Lower leg skin (tissue), 4 donors: ENCODE measurements around the gene RFNG. TPM values are rescaled to one million over a fixed set of nuclear protein-coding genes. Genes with fewer than 3 reads are reported as not detected.
"Not testable (repeated sequence)": the region's sequence is repeated elsewhere in the genome, so short reads cannot be mapped to it uniquely, and the experiment has no call there.

Experiments used
- DNase-seq, 2 donors: peaks; one replicate each; pipeline ENCODE4 v3.0.0-alpha.2; 2019; ENCODE audit warnings: low spot score in 2 of 2
- H3K4me3 ChIP-seq: fragments of 200-600 bp; sonication (generic); 2 replicates; pipeline ENCODE4 v1.5.1; 2017; ENCODE audit warnings: mild to moderate bottlenecking, low read depth; ENCODE audit not compliant: poor library complexity, severe bottlenecking
- POLR2A ChIP-seq, 2 donors: fragments of 450-650 bp; IDR thresholded peaks; one replicate each; pipeline ENCODE4 v1.6.1; 2016 to 2017; ENCODE audit warnings: antibody characterized with exemption in 2 of 2, mild to moderate bottlenecking in 1 of 2, moderate library complexity in 1 of 2
- WGBS, 2 donors: methylation state at CpG; one replicate each; pipeline ENCODE4 v1.1.5; 2018; 5-methylcytosine and 5-hydroxymethylcytosine counted together
- intact Hi-C: fragments of 100-400 bp; cut with DNase I; formaldehyde crosslinking; loops from one replicate; pipeline ENCODE4 v1.15.0; 2023; ENCODE audit warnings: low total_unique reads
- total RNA-seq, 4 donors: library from RNA; depleted of rRNA; stranded (reverse); fragments of >200 nt; gene quantifications; one replicate each; pipeline ENCODE4 v1.1.0, GENCODE V29; 2016
- TF ChIP-seq, protein P1 (sequence below), 3 donors: fragments of 450-650 bp; IDR thresholded peaks; one replicate each; pipeline ENCODE4 v1.5.1; 2016; ENCODE audit warnings: antibody characterized with exemption in 3 of 3, mild to moderate bottlenecking in 3 of 3, moderate library complexity in 2 of 3

The RFNG gene
- total RNA-seq, 4 donors from 2014 or later, result 44.8 to 83.7 (median 50.9) TPM

DNA sequence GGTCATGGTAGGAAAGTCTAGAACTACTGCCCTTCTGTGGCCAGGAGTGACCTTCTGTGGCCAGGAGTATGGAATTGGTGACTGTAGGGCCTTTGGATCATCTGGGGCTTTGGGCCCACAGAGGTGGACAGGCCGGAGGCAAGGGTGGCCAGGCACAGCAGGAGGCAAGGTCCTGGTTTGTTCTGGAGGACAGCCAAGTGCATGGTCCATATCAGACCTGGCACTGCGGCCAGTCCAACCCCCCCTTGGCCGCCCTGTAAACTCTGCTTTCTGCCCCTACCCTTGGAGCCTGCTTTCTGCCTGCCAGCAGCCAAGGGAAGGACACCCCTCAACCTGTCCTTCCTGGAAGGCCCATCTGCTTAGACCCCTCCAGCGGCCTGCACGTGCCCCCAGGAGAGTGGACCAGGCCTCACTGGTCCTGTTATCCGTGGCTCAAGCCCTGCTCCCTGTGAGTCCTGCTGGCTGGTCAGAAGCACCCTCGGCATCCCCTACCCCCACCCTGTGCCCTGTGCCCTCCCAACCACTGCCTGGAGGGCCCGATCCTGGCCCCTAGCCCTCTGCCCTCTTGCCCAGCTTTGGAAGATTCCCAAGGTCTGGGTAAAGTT, 11.8 kb downstream of the RFNG start:
- intact Hi-C loops, result no loop called here

DNA sequence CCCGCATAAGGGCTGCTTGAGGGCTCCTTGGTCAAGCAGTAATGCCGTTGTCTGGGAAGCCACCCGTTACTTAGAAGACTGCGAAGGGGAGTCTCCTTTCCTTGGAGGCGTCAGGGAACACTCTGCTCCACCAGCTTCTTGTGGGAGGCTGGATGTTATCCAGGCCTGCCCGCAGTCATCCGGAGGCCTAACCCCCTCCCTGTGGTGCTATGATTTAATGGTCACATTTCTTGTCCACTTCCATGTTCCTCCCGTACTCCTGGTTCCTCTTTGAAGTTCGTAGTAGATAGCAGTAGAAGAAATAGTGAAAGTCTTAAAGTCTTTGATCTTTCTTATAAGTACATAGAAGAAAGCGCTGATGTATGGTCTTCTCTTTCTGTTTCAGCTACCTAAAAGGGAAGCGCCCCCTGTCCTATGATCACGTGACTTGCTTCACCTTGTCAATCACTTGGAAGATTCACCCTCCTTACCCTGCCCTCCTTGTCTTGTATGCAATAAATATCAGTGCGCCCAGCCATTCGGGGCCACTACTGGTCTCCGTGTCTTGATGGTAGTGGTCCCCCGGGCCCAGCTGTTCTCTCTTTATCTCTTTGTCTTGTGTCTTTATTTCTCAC, 12.7 kb downstream of the RFNG start:
- intact Hi-C loops, DNase-seq, H3K4me3 ChIP-seq: not testable (repeated sequence)
- 85% methylated on average over 16 of the region's 16 CpGs for WGBS, 2 donors

More for the DNA sequence above, 11.8 kb downstream of the RFNG start:
- no peak for DNase-seq
- WGBS, 2 donors, result 90 to 99% methylated on average over 7 to 8 of the region's 8 CpGs
- TF ChIP-seq POLR2A (IDR thresholded peaks at IDR 0.05), result no peak
- TF ChIP-seq, protein P1, sequence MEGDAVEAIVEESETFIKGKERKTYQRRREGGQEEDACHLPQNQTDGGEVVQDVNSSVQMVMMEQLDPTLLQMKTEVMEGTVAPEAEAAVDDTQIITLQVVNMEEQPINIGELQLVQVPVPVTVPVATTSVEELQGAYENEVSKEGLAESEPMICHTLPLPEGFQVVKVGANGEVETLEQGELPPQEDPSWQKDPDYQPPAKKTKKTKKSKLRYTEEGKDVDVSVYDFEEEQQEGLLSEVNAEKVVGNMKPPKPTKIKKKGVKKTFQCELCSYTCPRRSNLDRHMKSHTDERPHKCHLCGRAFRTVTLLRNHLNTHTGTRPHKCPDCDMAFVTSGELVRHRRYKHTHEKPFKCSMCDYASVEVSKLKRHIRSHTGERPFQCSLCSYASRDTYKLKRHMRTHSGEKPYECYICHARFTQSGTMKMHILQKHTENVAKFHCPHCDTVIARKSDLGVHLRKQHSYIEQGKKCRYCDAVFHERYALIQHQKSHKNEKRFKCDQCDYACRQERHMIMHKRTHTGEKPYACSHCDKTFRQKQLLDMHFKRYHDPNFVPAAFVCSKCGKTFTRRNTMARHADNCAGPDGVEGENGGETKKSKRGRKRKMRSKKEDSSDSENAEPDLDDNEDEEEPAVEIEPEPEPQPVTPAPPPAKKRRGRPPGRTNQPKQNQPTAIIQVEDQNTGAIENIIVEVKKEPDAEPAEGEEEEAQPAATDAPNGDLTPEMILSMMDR (IDR thresholded peaks at IDR 0.05), result no peak
- H3K4me3 ChIP-seq, result no peak overlapping the region

DNA sequence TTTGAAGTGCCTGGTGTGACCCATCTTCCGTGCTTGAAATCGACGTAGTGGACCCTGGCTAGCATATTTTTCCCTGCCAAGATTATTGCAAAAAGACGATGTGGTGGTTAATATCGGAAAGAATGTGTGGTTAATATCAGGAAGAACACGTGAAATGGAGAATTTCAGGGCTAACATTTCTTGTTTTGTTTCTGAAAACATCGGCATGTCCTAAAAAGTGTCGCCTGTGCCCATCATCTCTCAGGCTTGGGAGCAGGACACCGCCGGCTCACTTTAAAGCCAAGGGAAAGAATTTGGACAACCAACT, 13.8 kb downstream of the RFNG start:
- WGBS, 2 donors, result 4% methylated on average over 10 of the region's 10 CpGs
- no peak for DNase-seq
- intact Hi-C loops, result no loop called here
- no peak for TF ChIP-seq POLR2A (IDR thresholded peaks at IDR 0.05)
- TF ChIP-seq, protein P1 (IDR thresholded peaks at IDR 0.05), result no peak
- H3K4me3 ChIP-seq, result no peak overlapping the region

DNA sequence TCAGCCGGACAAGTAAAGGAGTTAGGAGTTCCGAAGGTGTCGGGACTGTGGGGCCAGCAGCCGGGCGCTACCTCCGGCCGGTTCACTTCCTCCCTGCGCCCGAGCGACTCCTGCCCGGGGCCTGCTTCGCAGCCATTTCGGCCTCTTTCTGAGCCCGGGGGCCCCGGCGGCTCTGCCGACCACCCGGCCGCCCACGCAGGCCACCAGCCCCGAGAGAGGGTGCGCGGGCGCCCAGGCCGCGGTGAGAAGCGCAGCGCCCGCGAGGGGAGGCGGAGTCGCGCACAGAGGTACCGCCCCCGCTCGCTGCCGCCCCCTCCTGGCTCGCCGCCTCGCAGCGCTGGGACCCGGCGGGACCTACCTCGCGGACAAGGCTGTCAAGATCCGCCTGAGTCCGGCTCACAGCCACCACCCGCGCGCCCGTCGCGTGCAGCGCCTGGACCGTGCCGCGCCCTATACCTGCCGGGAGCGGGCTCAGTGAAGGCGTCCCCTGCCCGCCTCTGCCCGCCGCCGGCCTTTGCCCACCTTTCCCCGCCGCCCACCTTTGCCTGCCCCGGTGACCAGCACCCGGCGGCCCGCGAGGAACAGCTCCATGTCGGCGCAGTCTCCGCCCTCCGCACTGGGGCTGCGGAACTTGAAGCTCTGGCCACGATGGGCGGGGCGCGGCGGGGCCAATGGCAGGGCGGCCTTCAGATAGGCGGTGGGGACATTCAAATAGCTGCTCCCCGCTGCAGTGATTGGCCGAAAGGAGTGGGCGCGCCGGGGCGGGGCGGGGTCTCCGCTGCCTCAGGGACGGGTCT, 14.3 kb downstream of the RFNG start, which contains the start of gene DCXR:
Gene DCXR, minus strand, starts transcription at position 606 of the 797 bp plus-strand sequence. Its CDS starts 15 bp downstream, at position 591.
- peak within 1 kb of the TSS; percentile 34 for H3K4me3 ChIP-seq
- peak in 1 of 2 donors; percentile 79 for TF ChIP-seq POLR2A (IDR thresholded peaks at IDR 0.05)
- TF ChIP-seq, protein P1 (IDR thresholded peaks at IDR 0.05), result peak in 1 of 3 donors; percentile 66
- intact Hi-C loops, result no loop called here
- WGBS, 2 donors, result 1% methylated on average over 37 to 58 of the region's 92 CpGs
- DNase-seq, result peak; percentile 98 to 99

DNA sequence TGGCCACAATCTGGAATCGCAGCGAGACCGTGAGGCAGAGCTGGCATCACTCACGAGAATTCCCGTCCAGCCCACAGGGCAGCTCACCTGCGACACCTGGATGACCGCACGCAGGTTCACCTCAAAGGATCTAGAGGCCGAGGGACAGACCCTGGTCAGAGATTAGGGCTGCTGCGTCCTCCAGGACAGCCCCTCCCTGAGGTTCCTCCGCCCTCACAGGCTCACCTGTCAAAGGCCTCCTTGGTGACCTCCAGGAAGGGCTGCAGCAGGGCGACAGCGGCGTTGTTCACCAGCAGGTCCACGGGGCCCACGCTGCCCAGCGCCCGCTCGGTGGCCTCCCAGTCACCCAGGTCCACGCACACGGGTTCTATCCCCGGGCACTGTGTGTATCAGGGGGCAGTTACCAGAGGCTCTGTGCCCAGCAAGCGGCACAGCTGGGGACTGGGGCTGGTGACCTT, 14.9 kb downstream of the RFNG start:
- 29 to 37% methylated on average over 20 to 23 of the region's 23 CpGs for WGBS, 2 donors
- H3K4me3 ChIP-seq, result peak overlapping the region; percentile 34
- no peak for TF ChIP-seq POLR2A (IDR thresholded peaks at IDR 0.05)
- TF ChIP-seq, protein P1 (IDR thresholded peaks at IDR 0.05), result no peak
- DNase-seq, result no peak
- intact Hi-C loops, result no loop called here
